ENCODE results near the gene PKNOX2.

DNA sequence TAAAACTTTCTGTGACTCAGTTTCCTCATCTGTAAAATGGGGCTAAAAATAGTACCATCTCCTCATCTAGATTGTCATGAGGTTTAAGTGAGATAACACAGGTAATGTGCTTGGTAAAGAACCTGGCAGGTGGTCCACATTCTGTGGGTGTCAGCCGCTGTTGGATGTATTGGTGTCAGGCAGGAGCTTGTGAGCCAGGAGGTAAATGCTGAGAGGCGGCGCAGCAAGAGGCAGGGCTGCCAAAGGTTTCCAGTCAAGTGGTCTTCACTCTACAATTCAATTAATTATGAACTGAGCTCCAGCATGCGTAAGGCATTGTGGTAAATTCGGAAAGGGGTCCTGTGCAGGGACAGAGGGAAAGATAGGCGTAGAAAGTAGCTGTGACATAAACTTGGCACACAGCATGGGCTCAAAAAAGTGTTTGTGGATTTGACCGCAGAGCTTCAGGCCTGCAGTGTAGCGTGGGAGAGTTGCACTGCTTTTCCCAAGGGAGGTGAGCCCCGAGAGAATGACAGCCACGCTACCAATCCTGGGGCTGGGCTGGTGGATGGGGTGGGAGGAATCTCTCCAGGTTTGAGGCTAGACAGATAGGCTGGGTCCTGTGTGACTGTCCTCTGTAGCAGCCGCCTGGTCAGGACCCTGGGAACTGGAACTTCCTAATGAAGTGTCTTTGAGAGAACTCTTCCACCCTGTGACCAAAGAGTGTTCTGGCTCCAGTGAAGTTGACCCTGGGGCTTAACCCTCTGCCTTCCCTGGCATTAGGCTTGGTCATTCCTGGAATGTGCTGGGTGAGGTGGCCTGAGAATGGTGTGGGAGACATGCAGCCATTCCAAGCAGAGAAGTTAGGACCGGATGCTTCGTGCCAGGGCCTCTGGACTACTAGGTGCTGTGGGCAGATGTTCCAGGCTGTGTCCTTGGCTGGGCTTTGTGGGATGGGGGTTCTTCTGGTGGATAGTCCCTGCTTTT lies 209.2 kb downstream of the PKNOX2 start:
- TF ChIP-seq, protein P1, sequence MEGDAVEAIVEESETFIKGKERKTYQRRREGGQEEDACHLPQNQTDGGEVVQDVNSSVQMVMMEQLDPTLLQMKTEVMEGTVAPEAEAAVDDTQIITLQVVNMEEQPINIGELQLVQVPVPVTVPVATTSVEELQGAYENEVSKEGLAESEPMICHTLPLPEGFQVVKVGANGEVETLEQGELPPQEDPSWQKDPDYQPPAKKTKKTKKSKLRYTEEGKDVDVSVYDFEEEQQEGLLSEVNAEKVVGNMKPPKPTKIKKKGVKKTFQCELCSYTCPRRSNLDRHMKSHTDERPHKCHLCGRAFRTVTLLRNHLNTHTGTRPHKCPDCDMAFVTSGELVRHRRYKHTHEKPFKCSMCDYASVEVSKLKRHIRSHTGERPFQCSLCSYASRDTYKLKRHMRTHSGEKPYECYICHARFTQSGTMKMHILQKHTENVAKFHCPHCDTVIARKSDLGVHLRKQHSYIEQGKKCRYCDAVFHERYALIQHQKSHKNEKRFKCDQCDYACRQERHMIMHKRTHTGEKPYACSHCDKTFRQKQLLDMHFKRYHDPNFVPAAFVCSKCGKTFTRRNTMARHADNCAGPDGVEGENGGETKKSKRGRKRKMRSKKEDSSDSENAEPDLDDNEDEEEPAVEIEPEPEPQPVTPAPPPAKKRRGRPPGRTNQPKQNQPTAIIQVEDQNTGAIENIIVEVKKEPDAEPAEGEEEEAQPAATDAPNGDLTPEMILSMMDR (IDR thresholded peaks at IDR 0.05; ENCODE audit: borderline replicate concordance, extremely low read depth, low read length, poor library complexity, severe bottlenecking) = no peak
- TF ChIP-seq EZH2 (IDR thresholded peaks at IDR 0.05; ENCODE audit: borderline replicate concordance, low read depth, low read length, severe bottlenecking) = no peak
